ENCODE results near the gene NRP2.

- TF ChIP-seq REST (IDR thresholded peaks at IDR 0.05; ENCODE audit: low read depth) (no peak), RAD21 (IDR thresholded peaks at IDR 0.05; ENCODE audit: low read depth) (no peak), EGR1 (IDR thresholded peaks at IDR 0.05) (no peak), EP300 (IDR thresholded peaks at IDR 0.05; ENCODE audit: borderline replicate concordance) (no peak), CREB1 (IDR thresholded peaks at IDR 0.05; ENCODE audit: low read depth) (no peak), MAX (IDR thresholded peaks at IDR 0.05) (no peak), USF1 (IDR thresholded peaks at IDR 0.05) (no peak), TEAD4 (IDR thresholded peaks at IDR 0.05) (no peak), TAF1 (IDR thresholded peaks at IDR 0.05; ENCODE audit: low read depth) (no peak), CEBPB (IDR thresholded peaks at IDR 0.05) (no peak), TCF12 (IDR thresholded peaks at IDR 0.05; ENCODE audit: low read depth) (no peak), NFIC (IDR thresholded peaks at IDR 0.05) (no peak), YY1 (IDR thresholded peaks at IDR 0.05; ENCODE audit: low read depth) (no peak), FOXM1 (IDR thresholded peaks at IDR 0.05; ENCODE audit: borderline replicate concordance, low read depth) (no peak)
Observed at GRCh38 chr2:205835923-205836322, 153.6 kb downstream of the NRP2 start.
